ENCODE results near the gene GBX2. TPM values are rescaled to one million over a fixed set of nuclear protein-coding genes. Genes with fewer than 3 reads are reported as not detected.

Gene GBX2
- total RNA-seq, 1 experiment from 2014 or later: 25.6 TPM

DNA sequence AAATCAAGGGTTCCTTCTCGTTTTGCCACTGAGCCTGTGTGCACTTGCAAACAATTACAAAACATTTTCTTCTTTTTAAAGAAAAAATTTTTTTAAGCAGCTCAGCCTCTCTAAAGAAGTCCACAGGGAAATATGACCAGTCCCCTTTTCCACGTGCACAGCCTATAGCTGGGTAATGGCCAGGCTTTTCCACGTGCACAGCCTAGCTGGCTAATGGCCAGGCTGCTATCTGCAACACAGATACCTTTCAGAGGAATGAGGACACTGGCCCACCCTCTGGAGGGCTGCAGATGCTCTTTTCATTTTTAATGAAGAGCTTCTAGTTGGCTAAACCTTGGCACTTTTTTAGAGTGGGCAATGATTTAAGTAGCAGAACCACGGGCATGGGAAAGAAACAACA is 49.7 kb upstream of the GBX2 start:
- POLR2A ChIA-PET: no interaction called here
- TF ChIP-seq GRHL2 (CRISPR knock-in tag; IDR thresholded peaks at IDR 0.05; ENCODE audit: insufficient replicate concordance, severe bottlenecking) (no peak), TEAD1 (CRISPR knock-in tag; IDR thresholded peaks at IDR 0.05) (no peak), SMAD4 (CRISPR knock-in tag; IDR thresholded peaks at IDR 0.05) (no peak), IRF2 (CRISPR knock-in tag; IDR thresholded peaks at IDR 0.05; ENCODE audit: borderline replicate concordance, low read depth) (no peak), TP53 (CRISPR knock-in tag; IDR thresholded peaks at IDR 0.05) (no peak), ZNF219 (CRISPR knock-in tag; IDR thresholded peaks at IDR 0.05; ENCODE audit: borderline replicate concordance) (no peak), NFYB (CRISPR knock-in tag; conservative IDR thresholded peaks at IDR 0.05; ENCODE audit: low read depth) (no peak), NR2C2 (CRISPR knock-in tag; IDR thresholded peaks at IDR 0.05) (no peak), ZNF671 (CRISPR knock-in tag; IDR thresholded peaks at IDR 0.05) (no peak), NFATC4 (CRISPR knock-in tag; IDR thresholded peaks at IDR 0.05) (no peak), ZNF396 (CRISPR knock-in tag; IDR thresholded peaks at IDR 0.05; ENCODE audit: borderline replicate concordance) (no peak)
- TF ChIP-seq, protein P1, sequence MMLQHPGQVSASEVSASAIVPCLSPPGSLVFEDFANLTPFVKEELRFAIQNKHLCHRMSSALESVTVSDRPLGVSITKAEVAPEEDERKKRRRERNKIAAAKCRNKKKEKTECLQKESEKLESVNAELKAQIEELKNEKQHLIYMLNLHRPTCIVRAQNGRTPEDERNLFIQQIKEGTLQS (CRISPR knock-in tag; conservative IDR thresholded peaks at IDR 0.05): no peak
- TF ChIP-seq, protein P2, sequence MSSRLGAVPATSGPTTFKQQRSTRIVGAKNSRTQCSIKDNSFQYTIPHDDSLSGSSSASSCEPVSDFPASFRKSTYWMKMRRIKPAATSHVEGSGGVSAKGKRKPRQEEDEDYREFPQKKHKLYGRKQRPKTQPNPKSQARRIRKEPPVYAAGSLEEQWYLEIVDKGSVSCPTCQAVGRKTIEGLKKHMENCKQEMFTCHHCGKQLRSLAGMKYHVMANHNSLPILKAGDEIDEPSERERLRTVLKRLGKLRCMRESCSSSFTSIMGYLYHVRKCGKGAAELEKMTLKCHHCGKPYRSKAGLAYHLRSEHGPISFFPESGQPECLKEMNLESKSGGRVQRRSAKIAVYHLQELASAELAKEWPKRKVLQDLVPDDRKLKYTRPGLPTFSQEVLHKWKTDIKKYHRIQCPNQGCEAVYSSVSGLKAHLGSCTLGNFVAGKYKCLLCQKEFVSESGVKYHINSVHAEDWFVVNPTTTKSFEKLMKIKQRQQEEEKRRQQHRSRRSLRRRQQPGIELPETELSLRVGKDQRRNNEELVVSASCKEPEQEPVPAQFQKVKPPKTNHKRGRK (CRISPR knock-in tag; IDR thresholded peaks at IDR 0.05; ENCODE audit: borderline replicate concordance): no peak
- TF ChIP-seq, protein P3, sequence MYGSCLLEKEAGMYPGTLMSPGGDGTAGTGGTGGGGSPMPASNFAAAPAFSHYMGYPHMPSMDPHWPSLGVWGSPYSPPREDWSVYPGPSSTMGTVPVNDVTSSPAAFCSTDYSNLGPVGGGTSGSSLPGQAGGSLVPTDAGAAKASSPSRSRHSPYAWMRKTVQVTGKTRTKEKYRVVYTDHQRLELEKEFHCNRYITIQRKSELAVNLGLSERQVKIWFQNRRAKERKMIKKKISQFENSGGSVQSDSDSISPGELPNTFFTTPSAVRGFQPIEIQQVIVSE (CRISPR knock-in tag; IDR thresholded peaks at IDR 0.05; ENCODE audit: borderline replicate concordance): no peak
- TF ChIP-seq, protein P4, sequence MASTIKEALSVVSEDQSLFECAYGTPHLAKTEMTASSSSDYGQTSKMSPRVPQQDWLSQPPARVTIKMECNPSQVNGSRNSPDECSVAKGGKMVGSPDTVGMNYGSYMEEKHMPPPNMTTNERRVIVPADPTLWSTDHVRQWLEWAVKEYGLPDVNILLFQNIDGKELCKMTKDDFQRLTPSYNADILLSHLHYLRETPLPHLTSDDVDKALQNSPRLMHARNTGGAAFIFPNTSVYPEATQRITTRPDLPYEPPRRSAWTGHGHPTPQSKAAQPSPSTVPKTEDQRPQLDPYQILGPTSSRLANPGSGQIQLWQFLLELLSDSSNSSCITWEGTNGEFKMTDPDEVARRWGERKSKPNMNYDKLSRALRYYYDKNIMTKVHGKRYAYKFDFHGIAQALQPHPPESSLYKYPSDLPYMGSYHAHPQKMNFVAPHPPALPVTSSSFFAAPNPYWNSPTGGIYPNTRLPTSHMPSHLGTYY (CRISPR knock-in tag; IDR thresholded peaks at IDR 0.05): no peak
- TF ChIP-seq, protein P5, sequence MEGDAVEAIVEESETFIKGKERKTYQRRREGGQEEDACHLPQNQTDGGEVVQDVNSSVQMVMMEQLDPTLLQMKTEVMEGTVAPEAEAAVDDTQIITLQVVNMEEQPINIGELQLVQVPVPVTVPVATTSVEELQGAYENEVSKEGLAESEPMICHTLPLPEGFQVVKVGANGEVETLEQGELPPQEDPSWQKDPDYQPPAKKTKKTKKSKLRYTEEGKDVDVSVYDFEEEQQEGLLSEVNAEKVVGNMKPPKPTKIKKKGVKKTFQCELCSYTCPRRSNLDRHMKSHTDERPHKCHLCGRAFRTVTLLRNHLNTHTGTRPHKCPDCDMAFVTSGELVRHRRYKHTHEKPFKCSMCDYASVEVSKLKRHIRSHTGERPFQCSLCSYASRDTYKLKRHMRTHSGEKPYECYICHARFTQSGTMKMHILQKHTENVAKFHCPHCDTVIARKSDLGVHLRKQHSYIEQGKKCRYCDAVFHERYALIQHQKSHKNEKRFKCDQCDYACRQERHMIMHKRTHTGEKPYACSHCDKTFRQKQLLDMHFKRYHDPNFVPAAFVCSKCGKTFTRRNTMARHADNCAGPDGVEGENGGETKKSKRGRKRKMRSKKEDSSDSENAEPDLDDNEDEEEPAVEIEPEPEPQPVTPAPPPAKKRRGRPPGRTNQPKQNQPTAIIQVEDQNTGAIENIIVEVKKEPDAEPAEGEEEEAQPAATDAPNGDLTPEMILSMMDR (IDR thresholded peaks at IDR 0.05): no peak
- TF ChIP-seq, protein P6, sequence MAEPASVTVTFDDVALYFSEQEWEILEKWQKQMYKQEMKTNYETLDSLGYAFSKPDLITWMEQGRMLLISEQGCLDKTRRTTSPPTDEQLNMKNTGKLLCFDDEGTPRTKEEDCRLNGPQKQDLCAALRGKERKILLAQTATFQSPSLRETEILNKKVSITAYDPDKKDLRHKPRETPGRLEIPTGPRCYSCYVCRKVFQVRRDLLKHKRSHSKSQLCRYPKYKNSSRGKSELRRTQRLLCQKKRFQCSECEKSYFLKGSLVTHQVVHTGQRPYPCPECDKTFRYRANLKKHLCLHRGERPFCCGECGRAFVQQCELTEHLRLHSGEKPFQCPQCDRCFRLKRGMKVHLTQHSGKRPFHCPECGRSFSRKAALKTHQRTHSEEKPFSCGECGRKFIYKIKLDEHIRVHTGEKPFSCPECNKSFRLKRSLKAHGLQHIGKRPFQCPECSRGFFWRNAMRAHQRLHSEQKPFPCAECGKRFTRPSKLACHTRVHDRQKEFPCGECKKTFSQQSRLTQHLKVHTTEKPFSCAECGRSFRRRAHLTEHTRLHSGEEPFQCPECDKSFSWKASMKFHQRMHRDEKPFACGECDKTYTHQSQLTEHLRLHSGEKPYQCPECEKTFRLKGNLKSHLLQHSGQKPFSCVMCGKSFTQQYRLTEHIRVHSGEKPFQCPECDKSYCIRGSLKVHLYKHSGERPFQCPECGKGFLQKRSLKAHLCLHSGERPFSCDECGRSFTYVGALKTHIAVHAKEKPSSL (CRISPR knock-in tag; conservative IDR thresholded peaks at IDR 0.05): no peak
- TF ChIP-seq, protein P7, sequence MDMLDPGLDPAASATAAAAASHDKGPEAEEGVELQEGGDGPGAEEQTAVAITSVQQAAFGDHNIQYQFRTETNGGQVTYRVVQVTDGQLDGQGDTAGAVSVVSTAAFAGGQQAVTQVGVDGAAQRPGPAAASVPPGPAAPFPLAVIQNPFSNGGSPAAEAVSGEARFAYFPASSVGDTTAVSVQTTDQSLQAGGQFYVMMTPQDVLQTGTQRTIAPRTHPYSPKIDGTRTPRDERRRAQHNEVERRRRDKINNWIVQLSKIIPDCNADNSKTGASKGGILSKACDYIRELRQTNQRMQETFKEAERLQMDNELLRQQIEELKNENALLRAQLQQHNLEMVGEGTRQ (CRISPR knock-in tag; IDR thresholded peaks at IDR 0.05): no peak
- TF ChIP-seq, protein P8, sequence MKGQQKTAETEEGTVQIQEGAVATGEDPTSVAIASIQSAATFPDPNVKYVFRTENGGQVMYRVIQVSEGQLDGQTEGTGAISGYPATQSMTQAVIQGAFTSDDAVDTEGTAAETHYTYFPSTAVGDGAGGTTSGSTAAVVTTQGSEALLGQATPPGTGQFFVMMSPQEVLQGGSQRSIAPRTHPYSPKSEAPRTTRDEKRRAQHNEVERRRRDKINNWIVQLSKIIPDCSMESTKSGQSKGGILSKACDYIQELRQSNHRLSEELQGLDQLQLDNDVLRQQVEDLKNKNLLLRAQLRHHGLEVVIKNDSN (CRISPR knock-in tag; IDR thresholded peaks at IDR 0.05): no peak
- no peaks in the 10 kb centered on the region for H3K27me3 Mint-ChIP-seq (ENCODE audit: low read depth)
- H3K4me1 Mint-ChIP-seq: no peaks in the 10 kb centered on the region
- peaks cover 5% of the 10 kb centered on the region for H3K36me3 Mint-ChIP-seq
- CTCF ChIA-PET: no interaction called here
- no peak overlapping the region for H3K27ac Mint-ChIP-seq
- DNase-seq (ENCODE audit: low spot score) (no peak), ATAC-seq (no peak)
- H3K4me3 Mint-ChIP-seq: no peak overlapping the region
- peaks cover 6% of the 10 kb centered on the region for H3K9me3 Mint-ChIP-seq

Data from WTC11 (cell line).